Loucy (cell line): Measurements from ENCODE around the gene CRCP.
"Not testable (repeated sequence)": the region's sequence is repeated elsewhere in the genome, so short reads cannot be mapped to it uniquely, and the experiment has no call there.

Experiments used
- CTCF ChIP-seq: fragments of 200-600 bp; sonication (generic); conservative IDR thresholded peaks from 2 replicates; pipeline ENCODE4 v1.5.1; 2014; ENCODE audit warnings: mild to moderate bottlenecking, antibody characterized with exemption, low read length
- EZH2phosphoT487 ChIP-seq: fragments of 200-600 bp; IDR thresholded peaks from 2 replicates; pipeline ENCODE4 v1.6.1; 2018; ENCODE audit warnings: antibody characterized with exemption, mild to moderate bottlenecking, moderate library complexity, borderline replicate concordance

DNA sequence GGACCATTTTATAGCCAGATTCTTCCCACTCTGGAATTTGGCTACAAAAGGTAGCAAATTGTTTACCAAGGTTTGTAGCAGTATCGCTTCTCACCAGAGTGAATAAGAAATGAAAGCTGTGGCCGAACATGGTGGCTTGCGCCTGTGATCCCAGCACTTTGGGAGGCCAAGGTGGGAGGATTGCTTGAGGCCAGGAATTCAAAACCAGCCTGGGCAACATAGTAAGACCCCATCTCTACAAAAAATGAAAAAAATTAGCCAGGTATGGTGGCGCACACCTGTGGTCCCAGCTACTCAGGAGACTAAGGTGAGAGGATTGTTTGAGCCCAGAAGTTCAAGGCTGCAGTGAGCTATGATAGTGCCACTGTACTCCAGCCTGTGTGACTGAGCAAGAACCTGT is 33.0 kb downstream of the CRCP start:
- TF ChIP-seq CTCF, EZH2phosphoT487: not testable (repeated sequence)
